Gastroesophageal sphincter (tissue), 4 donors: Measurements from ENCODE around the gene OR1L6. TPM values are rescaled to one million over a fixed set of nuclear protein-coding genes. Genes with fewer than 3 reads are reported as not detected.

Experiments used
- ATAC-seq: fragments of 150-250 bp; one replicate; pipeline ENCODE4 v1.9.1; 2016; ENCODE audit warnings: mild to moderate bottlenecking, moderate library complexity
- H3K27ac ChIP-seq, 4 donors: fragments of 200-600 bp; sonication (generic) in 3 of 4; 1 replicate in 3 of 4; 2 replicates in 1 of 4; pipeline ENCODE4 v1.5.1; 2016 to 2019
- H3K27me3 ChIP-seq: fragments of 200-600 bp; sonication (generic); one replicate; pipeline ENCODE4 v1.5.1; 2019
- H3K36me3 ChIP-seq, 2 donors: fragments of 200-600 bp; sonication (generic); one replicate each; pipeline ENCODE4 v1.5.1; 2019; ENCODE audit warnings: control low read depth in 1 of 2
- H3K4me1 ChIP-seq, 3 donors: fragments of 200-600 bp; sonication (generic); 1 replicate in 2 of 3; 2 replicates in 1 of 3; pipeline ENCODE4 v1.5.1; 2016 to 2019; ENCODE audit warnings: control low read depth in 2 of 3
- H3K4me3 ChIP-seq, 2 donors: fragments of 200-600 bp; sonication (generic); one replicate each; pipeline ENCODE4 v1.5.1; 2019; ENCODE audit warnings: mild to moderate bottlenecking in 1 of 2, moderate library complexity in 1 of 2
- H3K9me3 ChIP-seq, 3 donors: fragments of 200-600 bp; sonication (generic); one replicate each; pipeline ENCODE4 v1.5.1; 2017 to 2019; ENCODE audit warnings: control low read depth in 2 of 3
- CTCF ChIP-seq, 4 experiments: fragments of 200-600 bp in 2 of 4; fragments of 450-650 bp in 2 of 4; sonication (generic) in 1 of 4; IDR thresholded peaks; one replicate each; pipeline ENCODE4 v1.5.1; 2017 to 2019; ENCODE audit warnings: antibody characterized with exemption in 4 of 4, mild to moderate bottlenecking in 2 of 4, moderate library complexity in 2 of 4
- EP300 ChIP-seq: sonication (generic); formaldehyde crosslinking; IDR thresholded peaks from one replicate; pipeline ENCODE4 v1.6.1; 2017; ENCODE audit warnings: antibody characterized with exemption, mild to moderate bottlenecking
- POLR2A ChIP-seq, 2 donors: fragments of 450-650 bp; IDR thresholded peaks; one replicate each; pipeline ENCODE4 v1.6.1; 2017; ENCODE audit warnings: antibody characterized with exemption in 2 of 2, mild to moderate bottlenecking in 2 of 2, moderate library complexity in 1 of 2
- POLR2AphosphoS5 ChIP-seq: sonication (generic); formaldehyde crosslinking; IDR thresholded peaks from one replicate; pipeline ENCODE4 v1.6.1; 2017; ENCODE audit warnings: antibody characterized with exemption
- WGBS, 2 donors: methylation state at CpG; one replicate each; pipeline ENCODE4 v1.1.5; 2018; ENCODE audit warnings: low coverage in 1 of 2; 5-methylcytosine and 5-hydroxymethylcytosine counted together
- total RNA-seq, 4 donors: library from RNA; depleted of rRNA; stranded (reverse); fragments of >200 nt; gene quantifications; one replicate each; pipeline ENCODE4 v1.1.0, GENCODE V29; 2016

Gene OR1L6
- total RNA-seq, 4 donors from 2014 or later, result not detected

GRCh38 chr9:122791872-122792669 is 50.0 kb downstream of the OR1L6 start:
- Histone ChIP-seq H3K4me3 (no peak overlapping the region), H3K27ac (no peak overlapping the region), H3K4me1 (no peaks in the 10 kb centered on the region), H3K9me3 (no peaks in the 10 kb centered on the region), H3K27me3 (no peaks in the 10 kb centered on the region), H3K36me3 (no peaks in the 10 kb centered on the region)
- no peak for ATAC-seq
- WGBS, 2 donors, result 87 to 95% methylated on average over 4 to 5 of the region's 5 CpGs
- TF ChIP-seq POLR2A (IDR thresholded peaks at IDR 0.05) (no peak), EP300 (no peak), POLR2AphosphoS5 (no peak), CTCF (IDR thresholded peaks at IDR 0.05) (no peak)

DNA sequence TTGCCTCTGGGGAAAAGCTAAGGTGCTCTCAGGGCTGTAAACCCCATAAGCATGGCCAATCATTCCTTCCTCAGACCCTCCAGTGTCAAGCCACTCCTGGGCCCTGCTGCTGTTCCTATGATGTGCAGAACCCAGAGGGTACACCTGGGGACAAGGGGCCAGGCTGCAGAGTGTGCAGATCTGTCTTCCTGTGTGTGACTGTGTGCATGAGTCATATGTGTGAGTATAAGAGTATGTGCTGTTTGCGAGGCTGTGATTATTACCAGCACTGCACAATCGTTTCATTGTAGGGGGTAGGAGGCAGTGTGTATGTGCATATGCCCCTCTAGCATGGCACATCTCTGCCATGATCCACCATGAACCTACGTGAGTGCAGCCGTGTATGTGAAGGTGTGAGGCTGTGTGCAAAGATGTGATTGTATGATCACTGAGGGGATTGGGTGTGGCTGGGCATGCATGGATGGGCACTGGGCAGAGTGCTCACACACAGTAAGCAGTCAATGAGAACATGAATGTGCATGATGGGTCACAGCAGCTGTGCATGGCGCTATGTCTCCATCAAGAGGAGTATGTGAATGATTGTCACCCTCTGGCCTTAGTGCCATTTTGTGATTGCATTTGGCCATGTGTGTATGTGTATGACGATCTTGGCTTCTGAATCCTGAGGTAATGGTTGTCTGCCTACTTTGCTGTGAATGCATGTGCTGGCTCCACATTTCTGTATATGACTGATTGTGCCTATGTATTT is 55.4 kb downstream of the OR1L6 start:
- H3K9me3 ChIP-seq, result no peaks in the 10 kb centered on the region
- no peaks in the 10 kb centered on the region for H3K27me3 ChIP-seq
- no peak for TF ChIP-seq EP300
- no peak for TF ChIP-seq POLR2AphosphoS5
- no peak for TF ChIP-seq CTCF (IDR thresholded peaks at IDR 0.05)
- no peak for TF ChIP-seq POLR2A (IDR thresholded peaks at IDR 0.05)
- H3K36me3 ChIP-seq, result no peaks in the 10 kb centered on the region
- H3K4me1 ChIP-seq, result no peaks in the 10 kb centered on the region
- WGBS, 2 donors, result 88 to 94% methylated on average over 4 to 5 of the region's 6 CpGs
- no peak overlapping the region for H3K4me3 ChIP-seq
- no peak overlapping the region for H3K27ac ChIP-seq
- no peak for ATAC-seq

Other genes starting within 250 kb of the OR1L6 start
- gene OR1J2, start 231.5 kb upstream of the OR1L6 start, total RNA-seq, result not detected
- gene OR1J4, start 223.2 kb upstream of the OR1L6 start, total RNA-seq, result not detected
- not detected for gene OR1N1, start 215.0 kb upstream of the OR1L6 start, total RNA-seq
- not detected for gene OR1N2, start 189.2 kb upstream of the OR1L6 start, total RNA-seq
- gene OR1L8, start 158.9 kb upstream of the OR1L6 start, total RNA-seq, result not detected
- not detected for gene OR1Q1, start 127.6 kb upstream of the OR1L6 start, total RNA-seq
- not detected for gene OR1B1, start 84.7 kb upstream of the OR1L6 start, total RNA-seq
- not detected for gene OR1L1, start 80.6 kb upstream of the OR1L6 start, total RNA-seq
- not detected for gene OR1L3, start 67.2 kb upstream of the OR1L6 start, total RNA-seq
- gene OR1L4, start 18.3 kb upstream of the OR1L6 start, total RNA-seq, result not detected
- gene OR5C1, start 46.6 kb downstream of the OR1L6 start, total RNA-seq, result not detected
- gene OR1K1, start 57.8 kb downstream of the OR1L6 start, total RNA-seq, result not detected
- 10 to 100 TPM; 15.3 to 24.4 (median 17.3) TPM for gene PDCL, start 86.3 kb downstream of the OR1L6 start, total RNA-seq
- 10 to 100 TPM; 50.6 to 70.7 (median 68.7) TPM for gene RC3H2, start 163.1 kb downstream of the OR1L6 start, total RNA-seq
- 10 to 100 TPM in 2 of 4 donors, 1 to 10 TPM in 2; 7.4 to 10.9 (median 9.8) TPM for gene ZBTB6, start 171.0 kb downstream of the OR1L6 start, total RNA-seq
- gene ZBTB26, start 189.2 kb downstream of the OR1L6 start, total RNA-seq, result 10 to 100 TPM in 2 of 4 donors, 1 to 10 TPM in 2; 9.2 to 14.0 (median 10.8) TPM
- 100 to 1,000 TPM in 1 of 4 donors, 10 to 100 TPM in 3; 61.2 to 139 (median 82.9) TPM for gene RABGAP1, start 198.7 kb downstream of the OR1L6 start, total RNA-seq